Prostate gland (tissue), 2 donors: ENCODE results near the gene KL.

Source experiments
- CTCF ChIP-seq, 4 experiments: fragments of 200-600 bp in 2 of 4; fragments of 450-650 bp in 2 of 4; sonication (generic) in 2 of 4; IDR thresholded peaks; 1 replicate in 3 of 4; 2 replicates in 1 of 4; pipeline ENCODE4 v1.5.1; 2016 to 2019; ENCODE audit warnings: antibody characterized with exemption in 4 of 4, mild to moderate bottlenecking in 2 of 4, moderate library complexity in 2 of 4
- POLR2A ChIP-seq: fragments of 450-650 bp; IDR thresholded peaks from one replicate; pipeline ENCODE4 v1.6.1; 2016; ENCODE audit warnings: antibody characterized with exemption, mild to moderate bottlenecking

DNA sequence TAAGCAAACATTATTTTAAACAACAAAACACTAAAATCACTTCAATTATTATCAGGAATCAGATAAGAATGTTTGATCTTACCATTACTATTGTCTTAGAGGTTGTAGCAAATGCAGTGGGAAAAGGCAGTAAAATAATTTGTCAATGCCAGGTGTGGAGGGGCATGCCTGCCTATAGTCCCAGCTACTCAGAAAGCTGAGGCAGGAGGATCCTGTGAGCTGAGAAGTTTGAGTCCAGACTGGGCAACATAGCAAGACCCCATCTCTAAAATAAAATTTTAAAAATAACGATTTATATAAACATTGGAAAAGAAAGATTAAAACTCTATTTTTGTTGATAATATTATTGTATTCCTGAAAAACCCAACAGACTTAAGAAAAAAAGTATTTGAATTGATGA is 66.8 kb downstream of the KL start:
- TF ChIP-seq CTCF (IDR thresholded peaks at IDR 0.05) (no peak), POLR2A (no peak)
